ENCODE measurements around the gene IVL.

Gene IVL

GRCh38 chr1:152907686-152908601, at the start of gene IVL:
IVL (plus strand) TSS chr1:152908546; CDS start chr1:152909798, 1,252 bp downstream.
- no peak for DNase-seq

GRCh38 chr1:152859696-152860095, 48.6 kb upstream of the IVL start, which contains the start of gene LCE7A:
LCE7A (plus strand) TSS chr1:152859996; CDS start chr1:152860698, 702 bp downstream.
- no peak for DNase-seq

GRCh38 chr1:152860129-152860528, 48.2 kb upstream of the IVL start:
- DNase-seq: no peak

GRCh38 chr1:152861374-152861773, 47.0 kb upstream of the IVL start:
- DNase-seq: no peak

- DNase-seq: no peak
Observed at GRCh38 chr1:152864443-152864842, 43.9 kb upstream of the IVL start.

- DNase-seq: no peak
Observed at GRCh38 chr1:152866321-152866720, 42.0 kb upstream of the IVL start.

GRCh38 chr1:152869808-152870419, 38.4 kb upstream of the IVL start:
- peak; percentile 72 for DNase-seq

GRCh38 chr1:152870831-152871730, 37.3 kb upstream of the IVL start:
- DNase-seq: no peak

- no peak for DNase-seq
Observed at GRCh38 chr1:152871731-152872126, 36.6 kb upstream of the IVL start.

GRCh38 chr1:152873495-152873894, 34.9 kb upstream of the IVL start:
- DNase-seq: no peak

- DNase-seq: no peak
Observed at GRCh38 chr1:152876827-152877226, 31.5 kb upstream of the IVL start.

- DNase-seq: no peak
Observed at GRCh38 chr1:152878042-152878441, 30.3 kb upstream of the IVL start, which contains the start of gene SMCP. SMCP (plus strand) TSS chr1:152878322; CDS start chr1:152884423, 6,101 bp downstream.

GRCh38 chr1:152879559-152880198, 28.7 kb upstream of the IVL start:
- DNase-seq: no peak

GRCh38 chr1:152880316-152880715, 28.0 kb upstream of the IVL start:
- DNase-seq: no peak

- no peak for DNase-seq
Observed at GRCh38 chr1:152880907-152881306, 27.4 kb upstream of the IVL start.

- no peak for DNase-seq
Observed at GRCh38 chr1:152884085-152884484, 24.3 kb upstream of the IVL start.

- no peak for DNase-seq
Observed at GRCh38 chr1:152884506-152884905, 23.8 kb upstream of the IVL start.

- DNase-seq: no peak
Observed at GRCh38 chr1:152884966-152885624, 23.3 kb upstream of the IVL start.

GRCh38 chr1:152886085-152886484, 22.3 kb upstream of the IVL start:
- no peak for DNase-seq

- no peak for DNase-seq
Observed at GRCh38 chr1:152886758-152887409, 21.5 kb upstream of the IVL start.

- DNase-seq: no peak
Observed at GRCh38 chr1:152888126-152888525, 20.2 kb upstream of the IVL start.
